WERI-Rb-1 (cell line): ENCODE results near the gene ZNF335.
"Not testable (repeated sequence)": the region's sequence is repeated elsewhere in the genome, so short reads cannot be mapped to it uniquely, and the experiment has no call there.

ENCODE experiments used
- DNase-seq: peaks from one replicate; pipeline ENCODE4 v3.0.0-alpha.2; 2020
- H3K27ac ChIP-seq: fragments of 250-450 bp; sonication (Bioruptor Pico); 2 replicates; pipeline ENCODE4 v1.5.1; 2020; ENCODE audit warnings: mild to moderate bottlenecking, moderate library complexity
- H3K27me3 ChIP-seq: fragments of 250-450 bp; sonication (Bioruptor Pico); 2 replicates; pipeline ENCODE4 v1.5.1; 2021; ENCODE audit warnings: mild to moderate bottlenecking, low read depth, moderate library complexity; ENCODE audit not compliant: insufficient read depth, severe bottlenecking
- H3K36me3 ChIP-seq: fragments of 250-450 bp; sonication (Bioruptor Pico); 2 replicates; pipeline ENCODE4 v1.5.1; 2020; ENCODE audit warnings: mild to moderate bottlenecking, moderate library complexity
- H3K4me3 ChIP-seq: 2 replicates; pipeline ENCODE4 v1.5.1; 2011; ENCODE audit warnings: low read depth, mild to moderate bottlenecking, control low read depth, low read length
- H3K9me3 ChIP-seq: fragments of 250-450 bp; sonication (Bioruptor Pico); 2 replicates; pipeline ENCODE4 v1.5.1; 2021; ENCODE audit warnings: mild to moderate bottlenecking, moderate library complexity; ENCODE audit not compliant: severe bottlenecking
- TF ChIP-seq, protein P1 (sequence below): IDR thresholded peaks from 2 replicates; pipeline ENCODE4 v1.5.1; 2011; ENCODE audit warnings: low read depth, mild to moderate bottlenecking, control low read depth, inconsistent platforms, low read length

ZNF335 gene

DNA sequence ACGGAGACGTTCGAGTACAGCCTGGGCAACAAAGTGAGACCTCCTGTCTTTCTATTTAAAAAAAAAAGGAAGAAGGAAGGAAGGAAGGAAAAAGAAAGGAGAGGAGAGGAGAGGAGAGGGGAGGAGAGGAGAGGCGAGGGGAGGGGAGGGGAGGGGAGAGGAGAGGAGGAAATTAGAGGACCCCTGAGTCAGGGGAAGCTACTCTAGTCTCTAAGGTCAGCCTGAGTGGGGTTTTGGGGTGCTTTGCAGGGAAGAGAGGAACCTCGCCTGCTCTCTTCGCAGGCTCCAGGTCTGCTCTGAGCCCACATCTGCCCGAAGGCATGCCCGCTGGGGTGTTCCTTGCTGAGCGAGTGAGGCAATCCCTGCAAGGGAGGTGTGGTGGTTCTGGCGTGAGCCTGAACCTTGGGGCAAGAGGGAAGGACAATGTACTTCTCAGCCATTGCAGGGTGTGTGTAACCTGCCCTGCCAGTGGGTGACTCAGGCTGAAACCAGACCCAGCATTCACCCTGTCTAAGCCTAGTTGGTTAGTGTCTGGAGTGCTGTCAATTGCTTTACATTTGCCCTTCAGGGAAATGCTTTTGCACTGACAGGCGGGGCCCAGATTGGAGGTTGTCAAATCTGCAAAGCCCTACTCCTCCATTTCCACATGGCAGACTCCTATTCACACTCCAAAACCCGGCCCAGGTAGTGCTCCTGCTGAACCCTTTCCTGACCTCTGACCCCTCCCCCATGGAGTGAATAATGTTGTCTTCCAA, 21.4 kb upstream of the ZNF335 start:
- H3K9me3 ChIP-seq = no peaks in the 10 kb centered on the region
- no peaks in the 10 kb centered on the region for H3K36me3 ChIP-seq
- no peaks in the 10 kb centered on the region for H3K27me3 ChIP-seq
- TF ChIP-seq, protein P1, sequence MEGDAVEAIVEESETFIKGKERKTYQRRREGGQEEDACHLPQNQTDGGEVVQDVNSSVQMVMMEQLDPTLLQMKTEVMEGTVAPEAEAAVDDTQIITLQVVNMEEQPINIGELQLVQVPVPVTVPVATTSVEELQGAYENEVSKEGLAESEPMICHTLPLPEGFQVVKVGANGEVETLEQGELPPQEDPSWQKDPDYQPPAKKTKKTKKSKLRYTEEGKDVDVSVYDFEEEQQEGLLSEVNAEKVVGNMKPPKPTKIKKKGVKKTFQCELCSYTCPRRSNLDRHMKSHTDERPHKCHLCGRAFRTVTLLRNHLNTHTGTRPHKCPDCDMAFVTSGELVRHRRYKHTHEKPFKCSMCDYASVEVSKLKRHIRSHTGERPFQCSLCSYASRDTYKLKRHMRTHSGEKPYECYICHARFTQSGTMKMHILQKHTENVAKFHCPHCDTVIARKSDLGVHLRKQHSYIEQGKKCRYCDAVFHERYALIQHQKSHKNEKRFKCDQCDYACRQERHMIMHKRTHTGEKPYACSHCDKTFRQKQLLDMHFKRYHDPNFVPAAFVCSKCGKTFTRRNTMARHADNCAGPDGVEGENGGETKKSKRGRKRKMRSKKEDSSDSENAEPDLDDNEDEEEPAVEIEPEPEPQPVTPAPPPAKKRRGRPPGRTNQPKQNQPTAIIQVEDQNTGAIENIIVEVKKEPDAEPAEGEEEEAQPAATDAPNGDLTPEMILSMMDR = no peak
- no peak overlapping the region for H3K4me3 ChIP-seq
- no peak overlapping the region for H3K27ac ChIP-seq
- DNase-seq = no peak

DNA sequence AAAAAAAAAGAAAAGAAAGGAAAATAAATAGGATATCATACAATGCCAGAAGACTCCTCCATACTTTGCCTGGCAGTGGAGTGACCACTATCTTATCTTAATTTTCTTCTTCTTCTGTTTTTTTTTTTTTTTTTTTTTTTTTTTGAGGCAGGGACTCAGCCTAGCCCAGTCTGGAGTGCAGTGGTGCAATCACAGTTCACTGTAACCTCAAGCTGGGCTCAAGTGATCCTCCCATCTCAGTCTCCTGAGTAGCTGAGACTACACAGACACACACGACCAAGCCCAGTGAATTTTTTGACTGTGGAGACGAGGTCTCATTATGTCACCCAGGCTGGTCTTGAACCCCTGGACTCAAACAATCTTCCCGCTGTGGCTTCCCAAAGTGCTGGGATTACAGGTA, 19.6 kb upstream of the ZNF335 start:
- no peak for DNase-seq
- no peaks in the 10 kb centered on the region for H3K36me3 ChIP-seq
- H3K27ac ChIP-seq = no peak overlapping the region
- no peak overlapping the region for H3K4me3 ChIP-seq
- no peaks in the 10 kb centered on the region for H3K9me3 ChIP-seq
- no peaks in the 10 kb centered on the region for H3K27me3 ChIP-seq
- TF ChIP-seq, protein P1 = no peak

DNA sequence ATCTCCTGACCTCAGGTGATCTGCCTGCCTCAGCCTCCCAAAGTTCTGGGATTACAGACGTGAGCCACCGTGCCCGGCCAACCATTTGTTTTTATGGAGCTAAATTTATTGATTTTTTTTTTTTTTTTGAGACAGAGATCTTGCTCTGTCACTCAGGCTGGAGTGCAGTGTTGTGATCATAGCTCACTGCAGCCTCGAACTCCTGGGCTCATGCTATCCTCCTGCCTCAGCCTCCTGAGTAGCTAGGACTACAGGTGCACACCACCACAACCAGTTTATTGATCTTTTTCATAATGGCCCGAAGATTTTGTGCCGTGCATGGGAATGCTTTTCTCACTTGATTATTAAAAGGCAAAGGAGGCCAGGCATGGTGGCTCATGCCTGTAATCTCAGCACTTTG, 16.8 kb upstream of the ZNF335 start:
- DNase-seq, H3K27me3 ChIP-seq, H3K27ac ChIP-seq: not testable (repeated sequence)

DNA sequence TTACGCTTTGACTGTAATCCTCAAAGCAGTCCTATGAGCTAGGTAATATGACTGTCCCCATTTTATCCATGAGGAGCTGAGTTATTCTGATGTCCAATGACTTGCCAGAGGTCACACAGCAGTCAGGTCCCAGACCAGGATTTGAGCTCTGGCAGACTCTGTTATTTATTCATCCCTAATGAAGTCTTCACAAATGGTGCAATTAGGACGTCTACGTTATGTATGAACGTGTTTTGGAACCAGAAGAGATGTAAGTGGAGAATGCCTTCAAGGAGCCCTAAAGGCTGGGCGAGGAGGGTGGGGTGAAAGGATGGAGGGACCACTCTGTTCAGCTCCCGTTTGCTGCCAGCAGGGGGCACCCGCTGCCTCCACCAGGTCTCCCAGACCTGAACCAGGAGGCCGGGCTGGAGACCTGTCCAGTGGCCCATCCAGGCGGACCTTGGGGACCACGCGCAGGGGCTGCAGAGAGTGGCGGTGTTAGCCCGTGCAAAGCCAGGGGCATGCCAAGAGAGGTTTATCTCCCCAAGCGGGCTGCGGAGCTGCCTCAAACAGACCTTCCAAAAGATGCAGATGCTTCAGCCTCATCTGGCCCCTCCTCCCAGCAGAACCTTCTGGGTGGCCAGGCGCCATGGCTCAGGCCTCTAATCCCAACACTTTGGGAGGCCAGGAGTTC, 15.2 kb upstream of the ZNF335 start:
- Histone ChIP-seq H3K4me3 (no peak overlapping the region), H3K27me3 (no peaks in the 10 kb centered on the region), H3K27ac (no peak overlapping the region), H3K9me3 (no peaks in the 10 kb centered on the region), H3K36me3 (no peaks in the 10 kb centered on the region)
- DNase-seq = peak; percentile 88
- TF ChIP-seq, protein P1 = peak; percentile 95

More for the DNA sequence above, 16.8 kb upstream of the ZNF335 start:
- not testable (repeated sequence) for H3K4me3 ChIP-seq, H3K9me3 ChIP-seq, H3K36me3 ChIP-seq

DNA sequence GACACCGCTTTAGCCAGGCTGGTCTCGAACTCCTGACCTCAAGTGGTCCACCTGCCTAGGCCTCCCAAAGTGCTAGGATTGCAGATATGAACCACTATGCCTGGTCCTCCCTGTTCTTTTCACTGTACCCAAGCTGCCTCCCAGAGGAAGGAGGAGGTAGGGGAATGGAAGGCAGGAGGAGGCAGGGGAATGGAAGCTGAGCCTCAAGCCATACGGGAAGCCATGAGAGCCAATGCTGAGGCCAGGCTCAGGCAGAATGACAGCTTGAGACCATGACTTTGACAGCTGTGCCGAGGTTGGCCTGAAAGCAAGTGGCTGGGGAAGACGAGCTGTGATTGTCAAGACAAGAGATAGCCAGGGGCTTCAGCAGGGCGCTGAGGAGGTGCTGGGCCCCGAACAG, 13.6 kb upstream of the ZNF335 start:
- H3K27me3 ChIP-seq = no peaks in the 10 kb centered on the region
- peak; percentile 54 for DNase-seq
- H3K4me3 ChIP-seq = no peak overlapping the region
- H3K27ac ChIP-seq = no peak overlapping the region
- no peaks in the 10 kb centered on the region for H3K9me3 ChIP-seq
- H3K36me3 ChIP-seq = no peaks in the 10 kb centered on the region
- TF ChIP-seq, protein P1 = peak; percentile 33; the same call in 1 of the 2 replicates

DNA sequence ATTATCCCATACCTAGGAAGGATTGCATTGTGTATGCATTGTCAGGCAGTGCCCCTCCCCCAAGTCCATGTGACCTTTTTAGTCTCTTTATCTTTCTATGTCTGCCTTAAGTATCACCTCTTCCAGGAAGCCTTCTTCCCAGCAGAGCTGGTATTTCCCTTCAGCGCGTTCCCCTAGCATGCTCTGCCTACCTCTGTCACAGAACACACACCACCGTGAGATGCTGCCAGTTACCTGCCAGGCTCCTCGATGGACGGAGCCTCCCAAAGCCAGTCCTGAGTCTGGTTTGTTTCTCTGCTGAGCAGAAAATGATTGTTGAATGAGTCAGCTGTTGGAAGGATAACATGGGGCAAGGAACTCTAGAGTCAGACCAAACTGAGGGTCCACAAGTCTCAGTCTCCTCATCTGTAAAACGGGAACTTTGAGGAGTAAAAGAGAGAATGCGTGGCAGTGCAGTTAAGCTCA, 11.3 kb upstream of the ZNF335 start:
- H3K9me3 ChIP-seq = no peaks in the 10 kb centered on the region
- DNase-seq = no peak
- H3K36me3 ChIP-seq = no peaks in the 10 kb centered on the region
- H3K27me3 ChIP-seq = no peaks in the 10 kb centered on the region
- TF ChIP-seq, protein P1 = no peak
- no peak overlapping the region for H3K4me3 ChIP-seq
- no peak overlapping the region for H3K27ac ChIP-seq
